Endothelial cell of hepatic sinusoid (primary cell): Measurements from ENCODE around the gene TMEM225B.
"Not testable (repeated sequence)": the region's sequence is repeated elsewhere in the genome, so short reads cannot be mapped to it uniquely, and the experiment has no call there.

Source experiments
- in situ Hi-C: cut with HindIII; loops from 2 replicates; pipeline ENCODE4 v1.10.0; 2017; ENCODE audit warnings: low sequenced_read_pairs

Gene TMEM225B

GRCh38 chr7:99579281-99579955, 18.6 kb upstream of the TMEM225B start:
- in situ Hi-C loops, result loop anchor here (5.0 kb wide), 1 partner anchor 102 kb away; no protein-coding TSS in a partner anchor

GRCh38 chr7:99579956-99580777, 17.9 kb upstream of the TMEM225B start:
- in situ Hi-C loops, result loop anchor here (5.0 kb wide), 1 partner anchor 103 kb away; no protein-coding TSS in a partner anchor

GRCh38 chr7:99580778-99581332, 17.2 kb upstream of the TMEM225B start:
- in situ Hi-C loops, result not testable (repeated sequence)

GRCh38 chr7:99588868-99589267, 9.2 kb upstream of the TMEM225B start:
- in situ Hi-C loops, result no loop called here

DNA sequence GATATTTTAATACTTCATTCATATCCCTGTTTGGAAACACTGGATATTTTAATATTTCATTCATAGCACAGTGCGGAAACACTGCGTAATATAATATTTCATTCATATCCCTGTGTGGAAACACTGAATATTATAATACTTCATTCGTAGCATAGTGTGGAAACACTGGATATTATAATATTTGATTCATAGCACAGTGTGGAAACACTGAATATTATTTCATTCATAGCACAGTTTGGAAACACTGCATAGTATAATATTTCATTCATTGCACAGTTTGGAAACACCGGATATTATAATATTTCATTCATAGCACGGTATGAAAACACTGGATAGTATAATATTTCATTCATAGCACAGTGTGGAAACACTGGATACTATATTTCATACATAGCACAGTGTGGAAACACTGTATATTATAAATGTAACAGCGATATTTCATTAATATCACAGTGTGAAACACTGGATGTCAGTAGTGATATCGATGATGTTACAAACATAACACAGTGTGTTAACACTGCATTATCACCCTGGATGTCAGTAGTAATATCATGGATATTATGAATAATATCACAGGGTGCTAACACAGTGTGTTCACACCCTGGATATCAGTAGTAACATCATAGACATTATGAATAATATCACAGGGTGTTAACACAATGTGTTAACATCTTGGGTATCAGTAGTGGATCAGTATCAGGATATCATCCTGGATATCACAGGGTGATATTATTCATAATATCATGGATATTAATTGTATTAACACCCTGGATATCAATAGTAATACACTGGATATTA, 2.9 kb upstream of the TMEM225B start:
- in situ Hi-C loops, result no loop called here

- in situ Hi-C loops, result no loop called here
Measured at GRCh38 chr7:99596408-99596955, 1.6 kb upstream of the TMEM225B start.

- in situ Hi-C loops, result no loop called here
Measured at GRCh38 chr7:99599836-99600235, 1.8 kb downstream of the TMEM225B start.

DNA sequence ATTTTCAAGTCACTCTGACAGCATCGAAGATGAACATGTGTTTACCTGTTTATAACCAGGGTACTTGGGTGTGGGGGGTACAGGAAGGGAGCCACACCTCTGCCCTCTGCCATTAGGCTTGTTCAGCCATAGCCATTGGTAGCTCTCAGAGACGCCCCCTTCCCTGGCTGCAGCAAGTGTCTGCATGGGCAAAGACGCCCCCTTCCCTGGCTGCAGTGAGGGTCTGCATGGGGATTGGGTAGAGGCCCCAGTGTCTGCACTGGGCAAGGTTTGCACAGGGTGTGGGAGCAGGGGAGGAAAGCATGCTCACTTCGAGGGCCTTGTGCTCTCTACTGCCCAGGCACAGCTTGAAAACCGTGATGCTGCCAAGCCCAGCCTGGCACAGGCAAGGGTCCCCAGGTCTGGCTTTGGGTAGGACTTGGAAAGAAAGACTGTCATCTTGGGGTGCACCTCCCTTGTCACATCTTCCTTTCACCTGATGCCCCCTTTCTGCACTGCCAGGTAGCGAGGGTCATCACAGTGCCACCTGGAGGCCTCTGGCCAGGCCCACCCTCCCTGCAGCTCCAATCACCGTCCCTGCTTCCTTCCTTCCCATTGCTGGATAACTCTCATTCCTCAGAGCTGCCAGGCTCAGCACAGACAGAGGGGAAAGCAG, 3.7 kb downstream of the TMEM225B start:
- in situ Hi-C loops, result no loop called here

DNA sequence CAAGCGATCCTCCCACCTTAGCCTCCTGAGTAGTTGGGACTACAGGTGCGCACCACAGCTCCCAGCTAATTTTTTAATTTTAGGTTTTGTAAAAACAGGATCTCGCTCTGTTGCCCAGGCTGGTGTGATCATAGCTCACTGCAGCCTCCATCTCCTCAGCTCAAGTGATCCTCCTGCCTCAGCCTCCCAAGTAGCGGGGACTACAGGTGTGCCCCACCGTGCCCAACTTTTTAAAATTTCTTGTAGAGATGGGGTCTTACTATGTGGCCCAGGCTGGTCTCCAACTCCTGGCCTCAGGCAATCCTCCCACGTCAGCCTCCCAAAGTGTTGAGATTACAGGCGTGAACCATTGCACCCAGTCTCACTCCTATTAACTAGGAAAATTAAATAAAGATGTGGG, 7.5 kb downstream of the TMEM225B start:
- in situ Hi-C loops, result no loop called here

- in situ Hi-C loops, result no loop called here
Measured at GRCh38 chr7:99606531-99606930, 8.5 kb downstream of the TMEM225B start.

DNA sequence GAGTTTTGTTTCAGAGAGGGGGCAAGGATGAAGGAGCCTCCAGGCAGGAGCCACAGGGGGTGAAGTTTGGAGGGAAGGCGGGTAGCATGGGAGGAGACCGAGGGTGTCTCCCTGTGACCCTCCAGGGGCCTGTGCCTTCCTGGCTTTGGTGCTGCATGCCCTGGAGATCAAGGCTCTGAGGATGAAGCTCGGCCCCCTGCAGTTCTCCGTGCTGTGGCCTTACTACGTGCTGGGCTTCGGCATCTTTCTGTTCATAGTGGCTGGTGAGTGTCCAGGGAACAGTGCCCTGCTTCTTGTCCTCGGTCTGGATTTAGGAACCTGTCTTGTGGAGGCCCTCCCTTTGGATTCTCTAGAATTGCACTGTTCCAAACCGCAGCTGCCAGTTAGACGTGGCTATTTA, 9.5 kb downstream of the TMEM225B start:
- in situ Hi-C loops, result no loop called here

- in situ Hi-C loops, result no loop called here
Measured at GRCh38 chr7:99614495-99614894, 16.4 kb downstream of the TMEM225B start.

GRCh38 chr7:99615989-99616358, 17.9 kb downstream of the TMEM225B start:
- in situ Hi-C loops, result no loop called here

DNA sequence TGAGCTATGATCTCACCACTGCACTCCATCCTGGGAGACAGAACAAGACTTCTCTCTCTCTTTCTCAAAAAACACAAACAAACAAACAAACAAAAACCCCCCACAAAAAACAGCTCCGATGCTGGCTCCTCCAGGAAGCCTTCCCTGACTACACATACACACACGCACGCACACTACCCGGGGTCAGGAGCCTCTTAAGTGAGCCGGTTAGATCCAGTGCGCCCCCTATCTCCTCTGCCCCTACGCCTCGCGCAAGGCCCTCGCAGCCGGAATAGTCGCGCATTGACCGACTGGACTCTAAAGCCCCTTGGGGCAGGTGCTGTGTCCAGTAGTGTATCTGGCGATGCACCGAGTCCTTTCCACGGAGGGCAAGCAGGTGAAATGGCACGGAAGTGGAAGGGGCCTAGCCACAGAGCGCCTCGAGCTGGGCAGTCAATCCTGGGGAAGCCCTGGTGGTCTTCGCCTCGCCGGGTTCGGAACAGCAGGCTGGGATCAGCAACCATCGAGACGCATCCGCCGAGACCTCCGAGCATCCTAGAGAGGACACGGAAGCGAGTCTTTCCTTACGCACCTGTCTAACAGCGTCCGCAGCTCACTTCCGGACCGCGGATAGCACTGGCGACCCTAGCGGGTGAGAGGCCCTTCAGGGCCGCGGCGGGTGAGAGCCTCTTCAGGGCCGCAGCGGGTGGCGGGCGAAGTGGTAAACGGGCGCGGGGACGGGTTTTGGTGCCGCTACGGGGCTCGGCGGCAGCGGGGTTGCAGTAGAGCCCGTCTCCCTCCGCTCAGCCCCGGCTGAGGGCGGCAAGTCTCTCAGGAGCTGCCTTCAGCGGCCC, 18.5 kb downstream of the TMEM225B start, which contains the start of gene ZSCAN25:
TSS of gene ZSCAN25 (plus strand) at position 588 of the 833 bp plus-strand sequence. CDS start 2,661 bp downstream, outside the sequence.
- in situ Hi-C loops, result no loop called here

GRCh38 chr7:99617192-99617781, 19.2 kb downstream of the TMEM225B start:
- in situ Hi-C loops, result no loop called here

- in situ Hi-C loops, result no loop called here
Measured at GRCh38 chr7:99618726-99619125, 20.7 kb downstream of the TMEM225B start.

- in situ Hi-C loops, result no loop called here
Measured at GRCh38 chr7:99619571-99620130, 21.6 kb downstream of the TMEM225B start.

GRCh38 chr7:99621271-99621670, 23.2 kb downstream of the TMEM225B start:
- in situ Hi-C loops, result no loop called here

DNA sequence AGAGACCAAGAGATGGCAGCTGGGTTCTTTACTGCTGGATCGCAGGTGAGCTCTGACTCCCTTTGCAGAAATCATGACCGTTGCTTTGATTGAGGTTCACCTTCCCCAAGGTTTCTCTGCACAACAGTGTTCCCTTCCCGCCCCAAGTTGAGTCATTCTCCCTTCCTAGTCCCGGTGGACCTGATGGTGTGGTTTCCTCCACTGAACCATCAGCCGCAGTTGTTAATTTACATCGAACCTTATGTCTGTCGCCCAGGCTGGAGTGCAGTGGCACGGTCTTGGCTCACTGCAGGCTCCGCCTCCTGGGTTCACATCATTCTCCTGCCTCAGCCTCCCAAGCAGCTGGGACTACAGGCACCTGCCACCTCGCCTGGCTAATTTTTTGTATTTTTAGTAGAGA, 24.5 kb downstream of the TMEM225B start:
- in situ Hi-C loops, result no loop called here
